Peyer's patch (tissue), 4 donors: ENCODE results near the gene ZMAT5. TPM values are rescaled to one million over a fixed set of nuclear protein-coding genes. Genes with fewer than 3 reads are reported as not detected.

Experiments used
- DNase-seq, 3 donors: peaks; one replicate each; pipeline ENCODE4 v3.0.0-alpha.2; 2017 to 2019
- H3K27ac ChIP-seq, 4 donors: fragments of 200-600 bp; sonication (generic); one replicate each; pipeline ENCODE4 v1.5.1; 2016 to 2019
- H3K27me3 ChIP-seq, 2 donors: fragments of 200-600 bp; sonication (generic); one replicate each; pipeline ENCODE4 v1.5.1; 2019
- H3K36me3 ChIP-seq, 3 donors: fragments of 200-600 bp; sonication (generic); one replicate each; pipeline ENCODE4 v1.5.1; 2016 to 2019
- H3K4me1 ChIP-seq, 4 donors: fragments of 200-600 bp; sonication (generic); one replicate each; pipeline ENCODE4 v1.5.1; 2016 to 2019
- H3K4me3 ChIP-seq, 4 donors: fragments of 200-600 bp; sonication (generic); 1 replicate in 3 of 4; 2 replicates in 1 of 4; pipeline ENCODE4 v1.5.1; 2016 to 2019; ENCODE audit warnings: mild to moderate bottlenecking in 1 of 4
- H3K9me3 ChIP-seq, 4 donors: fragments of 200-600 bp; sonication (generic); one replicate each; pipeline ENCODE4 v1.5.1; 2016 to 2019; ENCODE audit warnings: mild to moderate bottlenecking in 1 of 4
- POLR2A ChIP-seq, 2 donors: fragments of 450-650 bp; IDR thresholded peaks; one replicate each; pipeline ENCODE4 v1.5.1; 2017; ENCODE audit warnings: antibody characterized with exemption in 2 of 2, mild to moderate bottlenecking in 2 of 2, moderate library complexity in 2 of 2
- total RNA-seq, 4 donors: library from RNA; depleted of rRNA; stranded (reverse); fragments of >200 nt; gene quantifications; one replicate each; pipeline ENCODE4 v1.1.0, GENCODE V29; 2016
- TF ChIP-seq, protein P1 (sequence below), 6 experiments: fragments of 450-650 bp in 4 of 6; fragments of 200-600 bp in 2 of 6; sonication (generic) in 1 of 6; IDR thresholded peaks; one replicate each; pipeline ENCODE4 v1.5.1; 2017 to 2019; ENCODE audit warnings: antibody characterized with exemption in 6 of 6, mild to moderate bottlenecking in 3 of 6, moderate library complexity in 1 of 6

ZMAT5 gene
- total RNA-seq, 4 donors from 2014 or later = 16.2 to 22.5 (median 17.9) TPM

DNA sequence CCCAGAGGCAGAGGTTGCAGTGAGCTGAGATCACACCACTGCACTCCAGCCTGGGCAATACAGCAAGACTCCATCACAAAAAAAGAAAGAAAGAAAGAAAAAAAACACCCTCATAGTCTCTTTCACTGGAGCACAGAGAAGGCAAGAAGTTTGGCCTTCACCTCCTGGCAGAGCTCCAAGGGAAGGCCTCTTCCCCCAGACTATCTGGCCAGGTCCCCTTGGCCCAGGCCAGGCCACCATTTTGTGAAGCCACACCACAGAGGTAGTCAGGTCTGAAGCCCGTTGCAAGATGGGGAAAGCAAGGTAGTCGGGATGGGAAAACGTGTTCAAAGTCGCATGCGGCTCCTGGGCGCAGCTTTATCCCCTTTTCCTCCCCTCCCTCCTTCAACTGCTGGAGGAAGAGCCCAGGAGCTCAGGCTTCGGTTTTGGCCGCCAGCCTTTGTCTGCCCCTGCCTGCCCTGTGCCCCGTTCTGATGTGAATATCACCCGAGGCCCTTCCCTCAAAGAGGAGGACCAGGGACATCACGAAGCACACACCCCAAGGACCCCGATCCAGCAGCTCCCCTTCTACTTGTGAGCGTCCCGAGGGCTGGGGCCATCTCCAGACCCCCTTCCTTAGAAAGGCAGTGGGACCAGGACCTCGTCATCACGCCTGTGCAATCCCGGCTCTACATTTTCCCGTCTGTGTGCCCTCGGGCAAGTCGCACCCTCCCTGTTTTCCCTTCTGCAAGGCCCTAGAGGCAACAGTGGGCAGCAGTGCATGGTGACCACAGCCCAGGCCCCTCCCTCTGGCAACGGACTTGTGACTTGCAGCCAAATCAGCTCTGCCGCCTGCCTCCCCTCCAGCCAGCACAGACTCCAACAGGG is 29.3 kb downstream of the ZMAT5 start:
- TF ChIP-seq, protein P1, sequence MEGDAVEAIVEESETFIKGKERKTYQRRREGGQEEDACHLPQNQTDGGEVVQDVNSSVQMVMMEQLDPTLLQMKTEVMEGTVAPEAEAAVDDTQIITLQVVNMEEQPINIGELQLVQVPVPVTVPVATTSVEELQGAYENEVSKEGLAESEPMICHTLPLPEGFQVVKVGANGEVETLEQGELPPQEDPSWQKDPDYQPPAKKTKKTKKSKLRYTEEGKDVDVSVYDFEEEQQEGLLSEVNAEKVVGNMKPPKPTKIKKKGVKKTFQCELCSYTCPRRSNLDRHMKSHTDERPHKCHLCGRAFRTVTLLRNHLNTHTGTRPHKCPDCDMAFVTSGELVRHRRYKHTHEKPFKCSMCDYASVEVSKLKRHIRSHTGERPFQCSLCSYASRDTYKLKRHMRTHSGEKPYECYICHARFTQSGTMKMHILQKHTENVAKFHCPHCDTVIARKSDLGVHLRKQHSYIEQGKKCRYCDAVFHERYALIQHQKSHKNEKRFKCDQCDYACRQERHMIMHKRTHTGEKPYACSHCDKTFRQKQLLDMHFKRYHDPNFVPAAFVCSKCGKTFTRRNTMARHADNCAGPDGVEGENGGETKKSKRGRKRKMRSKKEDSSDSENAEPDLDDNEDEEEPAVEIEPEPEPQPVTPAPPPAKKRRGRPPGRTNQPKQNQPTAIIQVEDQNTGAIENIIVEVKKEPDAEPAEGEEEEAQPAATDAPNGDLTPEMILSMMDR (IDR thresholded peaks at IDR 0.05) = no peak
- TF ChIP-seq POLR2A (IDR thresholded peaks at IDR 0.05) = no peak
- no peaks in the 10 kb centered on the region for H3K9me3 ChIP-seq
- H3K36me3 ChIP-seq = peaks cover 0 to 5% (median 0%) of the 10 kb centered on the region in 3 donors

DNA sequence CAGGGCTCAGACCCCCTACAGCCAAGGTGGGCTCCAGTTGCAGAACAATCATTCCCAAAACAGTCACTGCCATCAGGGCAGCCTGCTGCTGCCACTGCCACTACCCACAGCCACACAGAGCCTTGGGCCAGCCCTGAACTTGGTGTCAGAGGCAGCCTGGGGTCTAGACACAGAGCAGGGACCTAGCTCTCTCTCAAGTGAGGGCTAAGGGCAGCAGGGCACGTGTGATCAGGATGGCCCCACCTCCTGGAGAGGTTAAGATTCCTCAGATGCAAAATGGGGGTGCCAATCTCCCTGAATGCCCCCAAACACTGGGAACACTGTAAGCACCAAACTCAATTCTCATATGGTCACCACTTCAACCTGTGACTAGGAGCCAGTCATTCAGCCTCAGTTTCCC is 31.4 kb downstream of the ZMAT5 start:
- H3K27me3 ChIP-seq = no peaks in the 10 kb centered on the region
- H3K36me3 ChIP-seq = peaks cover 0 to 12% (median 0%) of the 10 kb centered on the region in 3 donors
- H3K9me3 ChIP-seq = no peaks in the 10 kb centered on the region
- H3K27ac ChIP-seq = no peak overlapping the region
- H3K4me3 ChIP-seq = no peak overlapping the region
- peaks cover 0 to 9% (median 0%) of the 10 kb centered on the region in 4 donors for H3K4me1 ChIP-seq
- no peak for DNase-seq
- no peak for TF ChIP-seq POLR2A (IDR thresholded peaks at IDR 0.05)
- TF ChIP-seq, protein P1 (IDR thresholded peaks at IDR 0.05) = no peak

More for the DNA sequence above, 29.3 kb downstream of the ZMAT5 start:
- H3K4me1 ChIP-seq = peaks cover 0 to 9% (median 0%) of the 10 kb centered on the region in 4 donors
- DNase-seq = no peak
- H3K27ac ChIP-seq = no peak overlapping the region
- no peak overlapping the region for H3K4me3 ChIP-seq
- H3K27me3 ChIP-seq = no peaks in the 10 kb centered on the region

GRCh38 chr22:29734838-29735237 is 32.0 kb downstream of the ZMAT5 start:
- H3K9me3 ChIP-seq = no peaks in the 10 kb centered on the region
- peaks cover 0 to 9% (median 0%) of the 10 kb centered on the region in 4 donors for H3K4me1 ChIP-seq
- no peak overlapping the region for H3K27ac ChIP-seq
- no peak overlapping the region for H3K4me3 ChIP-seq
- no peak for TF ChIP-seq POLR2A (IDR thresholded peaks at IDR 0.05)
- TF ChIP-seq, protein P1 (IDR thresholded peaks at IDR 0.05) = no peak
- DNase-seq = no peak
- H3K36me3 ChIP-seq = peaks cover 0 to 12% (median 0%) of the 10 kb centered on the region in 3 donors
- no peaks in the 10 kb centered on the region for H3K27me3 ChIP-seq

- H3K36me3 ChIP-seq = peaks cover 0 to 12% (median 0%) of the 10 kb centered on the region in 3 donors
Measured at GRCh38 chr22:29734406-29734805, 32.4 kb downstream of the ZMAT5 start.

GRCh38 chr22:29733362-29734201 is 33.2 kb downstream of the ZMAT5 start:
- DNase-seq = peak in 2 of 3 donors; percentile 53 to 67
- Histone ChIP-seq H3K36me3 (peaks cover 0 to 12% (median 0%) of the 10 kb centered on the region in 3 donors), H3K27ac (no peak overlapping the region), H3K27me3 (no peaks in the 10 kb centered on the region), H3K4me1 (peaks cover 0 to 9% (median 0%) of the 10 kb centered on the region in 4 donors), H3K4me3 (no peak overlapping the region), H3K9me3 (no peaks in the 10 kb centered on the region)
- TF ChIP-seq, protein P1 (IDR thresholded peaks at IDR 0.05) = no peak
- no peak for TF ChIP-seq POLR2A (IDR thresholded peaks at IDR 0.05)

More at GRCh38 chr22:29734406-29734805, 32.4 kb downstream of the ZMAT5 start:
- H3K4me1 ChIP-seq = peaks cover 0 to 9% (median 0%) of the 10 kb centered on the region in 4 donors
- H3K27me3 ChIP-seq = no peaks in the 10 kb centered on the region
- no peaks in the 10 kb centered on the region for H3K9me3 ChIP-seq
- no peak for TF ChIP-seq POLR2A (IDR thresholded peaks at IDR 0.05)
- TF ChIP-seq, protein P1 (IDR thresholded peaks at IDR 0.05) = no peak
- DNase-seq = no peak
- H3K27ac ChIP-seq = no peak overlapping the region
- H3K4me3 ChIP-seq = no peak overlapping the region
